Small intestine (tissue), 7 donors: ENCODE measurements around the gene PAM. TPM values are rescaled to one million over a fixed set of nuclear protein-coding genes. Genes with fewer than 3 reads are reported as not detected.
"Not testable (repeated sequence)": the region's sequence is repeated elsewhere in the genome, so short reads cannot be mapped to it uniquely, and the experiment has no call there.

Experiments used
- DNase-seq, 2 donors: peaks; one replicate each; pipeline versions ENCODE4 v3.0.0 to v3.0.0-alpha.2; 2013
- FAIRE-seq: peaks from 2 replicates; lab custom pipeline; 2012; peaks lifted over from hg19 to GRCh38; lab: Jason Lieb, UNC
- H3K27ac ChIP-seq, 3 donors: one replicate each; pipeline ENCODE4 v1.5.1; 2013; ENCODE audit warnings: low read length in 2 of 3, mild to moderate bottlenecking in 2 of 3, control low read depth in 1 of 3, inconsistent platforms in 1 of 3, low read depth in 1 of 3, moderate library complexity in 1 of 3
- H3K27me3 ChIP-seq, 3 donors: one replicate each; pipeline ENCODE4 v1.6.1; 2013; ENCODE audit warnings: low read length in 3 of 3, inconsistent platforms in 1 of 3; ENCODE audit not compliant: control insufficient read depth in 3 of 3, insufficient read depth in 3 of 3
- H3K36me3 ChIP-seq, 3 donors: one replicate each; pipeline ENCODE4 v1.6.1; 2013; ENCODE audit warnings: low read length in 3 of 3, inconsistent platforms in 1 of 3, low read depth in 1 of 3, mild to moderate bottlenecking in 1 of 3, moderate library complexity in 1 of 3; ENCODE audit not compliant: control insufficient read depth in 3 of 3, insufficient read depth in 2 of 3
- H3K4me1 ChIP-seq, 3 donors: one replicate each; pipeline ENCODE4 v1.6.1; 2013; ENCODE audit warnings: low read length in 2 of 3, inconsistent platforms in 1 of 3, low read depth in 1 of 3, mild to moderate bottlenecking in 1 of 3, moderate library complexity in 1 of 3; ENCODE audit not compliant: control insufficient read depth in 3 of 3, insufficient read depth in 2 of 3
- H3K4me3 ChIP-seq, 3 donors: one replicate each; pipeline ENCODE4 v1.5.1; 2013; ENCODE audit warnings: low read length in 3 of 3, control low read depth in 1 of 3, inconsistent platforms in 1 of 3, low read depth in 1 of 3, mild to moderate bottlenecking in 1 of 3, moderate library complexity in 1 of 3
- H3K9me3 ChIP-seq, 2 donors: one replicate each; pipeline ENCODE4 v1.6.1; 2013; ENCODE audit warnings: low read depth in 1 of 2, low read length in 1 of 2; ENCODE audit not compliant: control insufficient read depth in 2 of 2, insufficient read depth in 1 of 2
- WGBS, 3 donors: extraction: QIAGEN DNeasy Blood & Tissue Kit; methylation state at CpG; one replicate each; pipeline ENCODE4 v1.1.7; 2013; 5-methylcytosine and 5-hydroxymethylcytosine counted together
- polyA plus RNA-seq, 4 donors: library from polyadenylated mRNA; stranded (reverse) in 3 of 4; unstranded in 1 of 4; fragments of 200-250 nt in 3 of 4; fragments of 120-200 nt in 1 of 4; gene quantifications; one replicate each; pipeline versions ENCODE4 v1.2.1 to v1.2.3, GENCODE V29; 2013
- donor health status: healthy with polysubstance abuse.
- donor health status: control.
- donor health status: control.
- donor health status: Bipolar disorder and iron deficiency.
- donor health status: healthy.

Gene PAM
- polyA plus RNA-seq, 4 donors = 40.3 to 110 (median 59.8) TPM

GRCh38 chr5:102765350-102765749 is 10.2 kb downstream of the PAM start:
- Histone ChIP-seq H3K27ac (no peak overlapping the region), H3K27me3 (no peaks in the 10 kb centered on the region), H3K4me1 (peaks cover 2 to 5% (median 5%) of the 10 kb centered on the region in 3 donors), H3K9me3 (no peaks in the 10 kb centered on the region), H3K4me3 (no peak overlapping the region), H3K36me3 (no peaks in the 10 kb centered on the region)
- no peak for DNase-seq
- no peak for FAIRE-seq
- WGBS, 3 donors = 81 to 88% (median 83%) methylated on average over 3 of the region's 3 CpGs

GRCh38 chr5:102766295-102767090 is 11.4 kb downstream of the PAM start:
- Histone ChIP-seq H3K27ac (no peak overlapping the region), H3K9me3 (no peaks in the 10 kb centered on the region), H3K27me3 (no peaks in the 10 kb centered on the region), H3K4me3 (no peak overlapping the region), H3K4me1 (peaks cover 2 to 5% (median 5%) of the 10 kb centered on the region in 3 donors), H3K36me3 (no peaks in the 10 kb centered on the region)
- DNase-seq (no peak), FAIRE-seq (no peak)
- WGBS, 3 donors = 85 to 92% (median 92%) methylated on average over 4 of the region's 4 CpGs

- DNase-seq (no peak), FAIRE-seq (no peak)
- peaks cover 0 to 5% (median 0%) of the 10 kb centered on the region in 3 donors for H3K4me1 ChIP-seq
- no peaks in the 10 kb centered on the region for H3K27me3 ChIP-seq
- WGBS, 3 donors = 79 to 97% (median 79%) methylated on average over 2 of the region's 2 CpGs
- no peaks in the 10 kb centered on the region for H3K36me3 ChIP-seq
- H3K4me3 ChIP-seq = no peak overlapping the region
- no peak overlapping the region for H3K27ac ChIP-seq
- H3K9me3 ChIP-seq = no peaks in the 10 kb centered on the region
Observed at GRCh38 chr5:102767862-102768261, 12.8 kb downstream of the PAM start.

GRCh38 chr5:102770803-102771202 is 15.7 kb downstream of the PAM start:
- WGBS, 3 donors = 74 to 83% (median 80%) methylated on average over 3 of the region's 3 CpGs
- no peak overlapping the region for H3K27ac ChIP-seq
- H3K36me3 ChIP-seq = no peaks in the 10 kb centered on the region
- no peaks in the 10 kb centered on the region for H3K4me1 ChIP-seq
- DNase-seq = no peak
- H3K9me3 ChIP-seq = no peaks in the 10 kb centered on the region
- FAIRE-seq = no peak
- H3K4me3 ChIP-seq = no peak overlapping the region
- no peaks in the 10 kb centered on the region for H3K27me3 ChIP-seq

- Histone ChIP-seq H3K4me1 (no peaks in the 10 kb centered on the region), H3K27me3 (no peaks in the 10 kb centered on the region), H3K4me3 (no peak overlapping the region), H3K36me3 (no peaks in the 10 kb centered on the region), H3K27ac (peak overlapping the region in 2 of 3 donors; percentile 7 to 27), H3K9me3 (no peaks in the 10 kb centered on the region)
- no peak for DNase-seq
- no peak for FAIRE-seq
Observed at GRCh38 chr5:102771435-102771834, 16.3 kb downstream of the PAM start.

- H3K27ac ChIP-seq = no peak overlapping the region
- DNase-seq (no peak), FAIRE-seq (no peak)
- 79 to 95% (median 82%) methylated on average over 1 of the region's 1 CpG for WGBS, 3 donors
- no peaks in the 10 kb centered on the region for H3K4me1 ChIP-seq
- no peak overlapping the region for H3K4me3 ChIP-seq
- H3K27me3 ChIP-seq = no peaks in the 10 kb centered on the region
- H3K36me3 ChIP-seq = no peaks in the 10 kb centered on the region
- H3K9me3 ChIP-seq = no peaks in the 10 kb centered on the region
Observed at GRCh38 chr5:102772273-102772672, 17.2 kb downstream of the PAM start.

GRCh38 chr5:102773133-102773532 is 18.0 kb downstream of the PAM start:
- DNase-seq (no peak), FAIRE-seq (no peak)
- Histone ChIP-seq H3K27me3 (no peaks in the 10 kb centered on the region), H3K4me1 (no peaks in the 10 kb centered on the region), H3K4me3 (no peak overlapping the region), H3K36me3 (no peaks in the 10 kb centered on the region), H3K9me3 (no peaks in the 10 kb centered on the region), H3K27ac (no peak overlapping the region)
- 68 to 93% (median 76%) methylated on average over 1 of the region's 1 CpG for WGBS, 3 donors

GRCh38 chr5:102775756-102776155 is 20.7 kb downstream of the PAM start:
- H3K27ac ChIP-seq, H3K4me1 ChIP-seq, H3K27me3 ChIP-seq, FAIRE-seq, H3K4me3 ChIP-seq, H3K9me3 ChIP-seq, H3K36me3 ChIP-seq, DNase-seq: not testable (repeated sequence)

GRCh38 chr5:102777099-102777498 is 22.0 kb downstream of the PAM start:
- H3K4me1 ChIP-seq = no peaks in the 10 kb centered on the region
- H3K27me3 ChIP-seq = no peaks in the 10 kb centered on the region
- DNase-seq = no peak
- no peaks in the 10 kb centered on the region for H3K9me3 ChIP-seq
- no peak overlapping the region for H3K4me3 ChIP-seq
- H3K27ac ChIP-seq = no peak overlapping the region
- H3K36me3 ChIP-seq = no peaks in the 10 kb centered on the region
- FAIRE-seq = no peak
